HUES48 (cell line): ENCODE data around the gene PRRX2.

Experiments used
- H3K27ac ChIP-seq: one replicate; pipeline ENCODE4 v1.7.0; 2013; ENCODE audit warnings: low read depth, low read length, inconsistent platforms
- H3K27me3 ChIP-seq: 2 replicates; pipeline ENCODE4 v1.6.1; 2013; ENCODE audit warnings: mild to moderate bottlenecking, low read length; ENCODE audit not compliant: control insufficient read depth, insufficient read depth
- H3K36me3 ChIP-seq: 2 replicates; pipeline ENCODE4 v1.6.1; 2013; ENCODE audit warnings: low read length; ENCODE audit not compliant: control insufficient read depth, insufficient read depth
- H3K4me1 ChIP-seq: 2 replicates; pipeline ENCODE4 v1.6.1; 2013; ENCODE audit warnings: mild to moderate bottlenecking, low read length; ENCODE audit not compliant: control insufficient read depth, insufficient read depth
- H3K4me3 ChIP-seq: 2 replicates; pipeline ENCODE4 v1.5.1; 2013; ENCODE audit warnings: mild to moderate bottlenecking, low read depth, low read length
- H3K9ac ChIP-seq: 2 replicates; pipeline ENCODE4 v1.6.1; 2013; ENCODE audit warnings: mild to moderate bottlenecking, low read depth, low read length, moderate library complexity
- H3K9me3 ChIP-seq: 2 replicates; pipeline ENCODE4 v1.6.1; 2013; ENCODE audit warnings: low read length; ENCODE audit not compliant: control insufficient read depth, insufficient read depth

The PRRX2 gene

DNA sequence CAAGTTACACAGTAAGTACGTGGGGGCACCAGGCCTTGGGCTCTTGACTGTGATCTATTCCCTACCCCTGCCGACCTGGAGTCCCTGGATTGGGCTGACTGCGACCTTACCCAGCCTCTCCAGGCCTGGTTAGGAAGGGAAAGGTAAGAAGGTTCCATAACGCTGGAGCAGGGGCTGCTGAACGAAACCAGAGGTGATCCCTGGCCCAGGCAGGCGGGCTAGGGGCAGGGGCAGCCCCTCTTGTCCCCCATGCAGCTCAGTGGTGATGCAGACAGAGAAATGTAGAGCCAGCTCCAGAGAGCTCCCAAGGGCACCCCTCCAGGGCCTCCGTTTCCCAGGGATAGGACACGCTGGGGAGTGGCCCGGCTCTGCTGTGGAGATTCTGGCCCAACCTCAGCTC, 14.1 kb downstream of the PRRX2 start:
- Histone ChIP-seq H3K9ac (no peak overlapping the region), H3K36me3 (no peaks in the 10 kb centered on the region), H3K4me1 (peaks cover 3% of the 10 kb centered on the region; the same call in 1 of the 2 replicates), H3K9me3 (no peaks in the 10 kb centered on the region), H3K4me3 (no peak overlapping the region), H3K27me3 (no peaks in the 10 kb centered on the region), H3K27ac (no peak overlapping the region)

DNA sequence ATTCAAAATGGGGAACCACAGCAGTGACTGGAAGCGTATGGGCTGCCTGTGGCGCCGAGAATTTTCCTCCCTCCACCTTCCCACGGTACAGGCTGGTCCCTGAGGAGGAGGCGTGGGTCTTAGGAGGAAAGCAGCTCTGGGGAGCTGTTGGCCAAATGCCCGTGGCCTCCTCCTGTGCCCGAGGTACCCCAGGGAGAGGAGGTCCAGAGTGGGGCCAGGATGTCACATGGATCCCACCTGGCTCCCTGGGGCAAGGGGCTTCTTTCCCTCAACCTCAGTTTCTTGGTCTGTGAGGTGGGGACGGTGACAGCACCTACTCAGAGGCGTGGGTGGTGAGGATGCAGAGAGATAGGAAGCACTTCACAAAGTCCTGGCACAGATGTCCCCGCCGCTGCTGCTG, 16.5 kb downstream of the PRRX2 start:
- H3K9me3 ChIP-seq, result no peaks in the 10 kb centered on the region
- no peak overlapping the region for H3K9ac ChIP-seq
- no peaks in the 10 kb centered on the region for H3K27me3 ChIP-seq
- no peak overlapping the region for H3K27ac ChIP-seq
- peaks cover 3% of the 10 kb centered on the region; the same call in 1 of the 2 replicates for H3K4me1 ChIP-seq
- no peaks in the 10 kb centered on the region for H3K36me3 ChIP-seq
- H3K4me3 ChIP-seq, result no peak overlapping the region

DNA sequence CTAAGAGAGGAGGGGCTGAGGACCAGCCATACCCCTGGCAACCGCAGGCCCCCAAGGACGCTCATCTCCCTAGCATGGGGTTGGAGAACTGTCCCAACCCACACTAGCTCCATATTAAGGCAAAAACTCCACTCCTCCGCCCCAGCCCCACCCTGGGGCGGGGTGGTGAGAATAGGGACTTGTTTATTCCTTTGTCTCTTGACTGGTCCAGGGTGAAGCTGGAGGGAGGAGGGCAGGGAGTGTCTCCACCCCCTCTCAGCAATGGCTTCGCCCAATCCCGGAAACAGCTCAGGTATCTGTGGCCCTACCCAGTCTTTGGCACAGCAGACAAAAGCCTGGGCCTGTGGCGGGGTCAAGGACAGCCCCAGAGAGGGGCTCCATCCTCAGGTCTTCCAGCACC, 16.9 kb downstream of the PRRX2 start:
- Histone ChIP-seq H3K9ac (no peak overlapping the region), H3K27me3 (no peaks in the 10 kb centered on the region), H3K27ac (no peak overlapping the region), H3K9me3 (no peaks in the 10 kb centered on the region), H3K4me3 (no peak overlapping the region), H3K4me1 (peaks cover under 1% of the 10 kb centered on the region; the same call in 1 of the 2 replicates), H3K36me3 (no peaks in the 10 kb centered on the region)

DNA sequence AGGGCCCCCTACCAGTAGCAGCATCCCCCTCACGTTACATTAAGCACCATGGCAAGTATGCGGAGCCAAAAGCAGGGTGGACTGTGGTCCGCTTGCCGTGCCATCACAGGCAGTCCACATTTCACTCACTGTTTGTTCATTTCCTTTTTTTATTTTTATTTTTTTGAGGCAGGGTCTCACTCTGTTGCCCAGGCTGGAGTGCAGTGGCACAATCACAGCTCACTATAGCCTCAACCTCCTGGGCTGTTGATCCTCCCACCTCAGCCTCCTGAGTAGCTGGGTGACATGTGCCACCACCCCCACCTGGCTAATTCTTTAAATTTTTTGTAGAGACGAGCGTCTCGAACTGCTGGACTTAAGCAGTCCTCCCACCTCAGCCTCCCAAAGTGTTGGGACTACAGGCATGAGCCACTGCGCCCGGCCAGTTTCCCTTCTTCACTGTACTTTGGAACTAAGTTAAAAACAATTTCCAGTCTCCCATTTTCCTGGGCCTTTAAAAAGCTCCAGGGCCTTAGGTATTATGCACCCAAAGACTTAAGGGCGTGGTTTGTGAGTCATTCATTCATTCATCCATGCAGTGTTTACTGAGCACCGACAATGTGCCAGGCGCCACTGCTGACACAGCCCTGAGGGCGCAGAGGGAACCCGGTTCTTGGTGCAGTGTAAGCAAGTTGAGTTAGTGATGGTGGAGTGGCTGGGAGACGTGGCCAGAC, 19.9 kb downstream of the PRRX2 start:
- Histone ChIP-seq H3K4me3 (no peak overlapping the region), H3K9ac (no peak overlapping the region), H3K27me3 (no peaks in the 10 kb centered on the region), H3K27ac (no peak overlapping the region), H3K36me3 (no peaks in the 10 kb centered on the region), H3K4me1 (no peaks in the 10 kb centered on the region; the same call in 1 of the 2 replicates), H3K9me3 (no peaks in the 10 kb centered on the region)

DNA sequence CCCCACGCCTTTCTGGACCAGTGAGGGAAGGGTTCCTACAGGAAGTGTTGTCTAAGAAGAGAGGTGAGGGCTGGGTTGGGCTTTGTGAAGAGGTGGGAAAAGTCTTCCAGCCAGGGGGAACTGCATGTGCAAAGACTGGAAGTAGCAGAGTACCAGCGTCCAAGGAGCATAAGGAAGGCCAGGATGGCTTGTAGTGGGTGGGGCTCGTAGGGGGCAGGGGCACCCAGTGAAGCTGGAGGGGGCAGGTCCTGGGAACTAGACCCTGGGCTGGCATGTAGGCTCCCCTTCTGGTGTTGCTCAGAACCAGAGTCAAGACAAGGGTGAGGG, 20.4 kb downstream of the PRRX2 start:
- Histone ChIP-seq H3K9me3 (no peaks in the 10 kb centered on the region), H3K4me3 (no peak overlapping the region), H3K27me3 (no peaks in the 10 kb centered on the region), H3K36me3 (no peaks in the 10 kb centered on the region), H3K4me1 (no peaks in the 10 kb centered on the region; the same call in 1 of the 2 replicates), H3K27ac (no peak overlapping the region), H3K9ac (no peak overlapping the region)

DNA sequence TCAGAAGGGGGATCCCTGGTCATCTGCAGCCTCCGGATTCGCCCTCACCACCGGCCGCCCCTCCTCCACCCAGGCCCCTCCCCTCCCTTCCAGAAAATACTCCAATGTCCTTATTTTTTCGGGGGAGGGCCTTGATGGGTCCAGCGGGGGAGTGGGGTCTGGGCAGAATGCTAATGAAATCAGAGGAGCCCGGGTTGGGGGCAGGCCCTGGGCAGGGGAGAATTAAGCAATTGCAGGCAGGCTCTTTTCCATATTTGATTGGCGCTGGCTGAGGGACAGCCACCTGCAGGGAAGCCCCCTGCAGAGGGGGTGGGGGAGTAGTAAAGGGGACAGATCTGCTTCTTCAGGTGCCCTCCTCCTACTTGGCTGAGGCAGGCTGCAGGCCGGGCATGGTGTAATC, 21.3 kb downstream of the PRRX2 start:
- H3K27ac ChIP-seq, result no peak overlapping the region
- no peaks in the 10 kb centered on the region for H3K27me3 ChIP-seq
- H3K4me3 ChIP-seq, result no peak overlapping the region
- no peaks in the 10 kb centered on the region for H3K36me3 ChIP-seq
- H3K9me3 ChIP-seq, result no peaks in the 10 kb centered on the region
- H3K9ac ChIP-seq, result no peak overlapping the region
- no peaks in the 10 kb centered on the region; the same call in 1 of the 2 replicates for H3K4me1 ChIP-seq

DNA sequence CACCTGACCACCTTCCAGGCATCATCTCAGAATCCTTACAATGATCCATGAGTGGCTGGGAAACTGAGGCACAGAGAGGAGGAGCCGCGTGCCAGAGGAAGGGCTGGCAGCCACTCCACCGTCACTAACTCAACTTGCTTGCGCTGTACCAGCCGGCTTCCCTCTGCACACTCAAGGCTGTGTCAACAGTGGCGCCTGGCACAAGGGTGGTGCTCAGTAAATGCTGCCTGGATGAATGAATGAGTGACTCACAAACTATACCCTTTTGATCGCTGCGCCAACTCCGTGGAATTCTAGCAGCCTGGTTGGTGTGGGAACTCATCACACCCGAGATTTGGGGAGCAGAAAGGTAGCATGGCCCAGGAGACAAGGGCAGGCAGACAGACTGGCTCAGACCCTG, 21.9 kb downstream of the PRRX2 start:
- H3K4me1 ChIP-seq, result no peaks in the 10 kb centered on the region; the same call in 1 of the 2 replicates
- no peaks in the 10 kb centered on the region for H3K36me3 ChIP-seq
- no peaks in the 10 kb centered on the region for H3K9me3 ChIP-seq
- no peaks in the 10 kb centered on the region for H3K27me3 ChIP-seq
- no peak overlapping the region for H3K9ac ChIP-seq
- H3K4me3 ChIP-seq, result no peak overlapping the region
- no peak overlapping the region for H3K27ac ChIP-seq

DNA sequence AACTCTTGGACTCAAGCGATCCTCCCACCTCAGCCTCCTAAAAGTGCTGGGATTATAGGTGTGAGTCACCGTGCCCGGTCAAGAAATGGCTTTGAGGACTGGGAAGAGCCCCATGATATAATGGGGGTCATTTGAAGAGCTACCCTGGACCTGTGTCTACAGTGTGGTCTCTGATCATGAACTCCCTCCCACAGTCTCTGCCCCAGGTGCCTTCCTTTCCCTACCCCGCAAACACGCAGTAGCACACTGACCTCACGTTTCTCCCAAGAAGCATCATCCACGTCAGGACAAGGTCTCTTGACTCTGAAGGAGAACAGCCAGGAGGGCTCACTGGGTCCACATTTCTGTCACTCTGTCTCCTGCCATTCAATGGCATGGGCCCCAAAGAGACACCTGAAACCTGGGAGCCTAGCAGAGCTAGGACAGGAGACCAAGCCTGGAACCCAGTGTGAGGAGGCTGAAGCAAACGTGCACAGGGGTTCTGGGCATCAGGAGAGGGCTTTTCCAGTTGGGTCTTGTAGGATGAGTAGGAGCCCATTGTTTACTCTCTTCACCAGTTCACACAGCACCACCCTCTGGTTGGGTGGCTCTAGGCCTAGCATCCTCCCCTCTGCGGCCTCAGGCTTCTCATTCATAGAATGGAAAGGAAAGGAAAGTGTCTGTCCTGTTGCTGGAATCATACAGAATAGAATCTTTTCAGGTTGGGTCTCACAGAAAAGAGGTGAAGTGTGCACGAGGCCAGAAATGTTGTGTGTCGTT, 23.0 kb downstream of the PRRX2 start:
- Histone ChIP-seq H3K27ac (no peak overlapping the region), H3K4me3 (no peak overlapping the region), H3K4me1 (no peaks in the 10 kb centered on the region; the same call in 1 of the 2 replicates), H3K27me3 (no peaks in the 10 kb centered on the region), H3K36me3 (no peaks in the 10 kb centered on the region), H3K9me3 (no peaks in the 10 kb centered on the region), H3K9ac (no peak overlapping the region)

DNA sequence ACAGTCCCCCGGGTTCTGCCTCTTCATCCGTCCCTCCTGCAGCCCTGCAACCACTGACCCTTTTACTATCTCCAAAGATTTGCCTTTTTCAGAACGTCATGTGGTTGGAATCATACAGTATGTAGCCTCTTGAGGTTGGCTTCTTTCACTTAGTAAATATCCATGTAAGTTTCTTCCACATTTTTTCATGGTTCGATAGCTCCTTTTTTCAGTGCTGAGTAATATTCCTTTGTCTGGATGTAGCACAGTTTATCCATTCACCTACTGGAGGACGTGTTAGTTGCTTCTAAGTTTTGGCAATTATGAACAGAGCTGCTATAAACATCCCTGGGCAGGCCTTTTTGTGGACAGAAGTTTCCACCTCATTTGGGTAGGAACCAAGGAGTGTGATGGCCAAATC, 27.1 kb downstream of the PRRX2 start:
- H3K9me3 ChIP-seq, result no peaks in the 10 kb centered on the region
- H3K4me1 ChIP-seq, result no peaks in the 10 kb centered on the region

DNA sequence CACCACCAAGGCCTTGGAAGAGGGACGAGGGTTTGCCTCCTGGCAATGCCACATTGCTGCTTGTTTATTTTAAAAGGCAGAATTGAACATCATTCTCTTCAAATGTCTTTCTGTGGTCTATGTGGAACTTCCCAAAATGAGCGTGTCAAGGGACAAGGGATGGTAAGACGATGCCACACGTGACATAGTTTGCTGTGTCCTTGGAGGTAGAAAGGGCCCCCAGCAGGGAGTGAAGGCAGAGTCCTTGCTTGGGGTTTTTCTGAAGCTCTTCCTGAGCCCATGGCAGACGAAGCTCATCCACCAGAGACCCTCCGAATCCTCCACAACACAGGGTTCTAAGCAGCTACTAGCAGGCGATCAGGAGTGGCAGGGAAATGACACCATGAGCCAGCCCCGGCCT, 28.3 kb downstream of the PRRX2 start:
- Histone ChIP-seq H3K9me3 (no peaks in the 10 kb centered on the region), H3K36me3 (no peaks in the 10 kb centered on the region), H3K27me3 (peaks cover 5% of the 10 kb centered on the region; the same call in 1 of the 2 replicates), H3K27ac (no peak overlapping the region), H3K4me3 (no peak overlapping the region), H3K9ac (no peak overlapping the region), H3K4me1 (no peaks in the 10 kb centered on the region)

More for the DNA sequence above, 27.1 kb downstream of the PRRX2 start:
- no peak overlapping the region for H3K9ac ChIP-seq
- H3K4me3 ChIP-seq, result no peak overlapping the region
- H3K27ac ChIP-seq, result no peak overlapping the region
- no peaks in the 10 kb centered on the region for H3K36me3 ChIP-seq
- peaks cover 5% of the 10 kb centered on the region; the same call in 1 of the 2 replicates for H3K27me3 ChIP-seq

DNA sequence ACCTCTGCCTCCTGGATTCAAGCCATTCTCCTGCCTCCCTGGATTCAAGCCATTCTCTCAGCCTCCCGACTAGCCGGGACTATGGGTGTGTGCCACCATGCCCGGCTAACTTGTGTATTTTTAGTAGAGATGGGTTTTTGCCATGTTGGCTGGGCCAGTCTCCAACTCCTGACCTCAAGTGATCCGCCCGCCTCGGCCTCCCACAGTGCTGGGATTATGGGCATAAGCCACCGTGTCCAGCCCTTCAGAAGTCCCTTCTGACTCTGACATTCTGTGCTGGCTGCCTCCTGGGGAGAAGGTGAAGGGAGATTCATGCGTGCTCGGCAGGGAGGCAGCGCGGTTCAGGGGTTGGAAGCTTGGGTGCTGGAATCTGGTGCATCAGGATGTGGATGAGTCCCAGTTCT, 28.8 kb downstream of the PRRX2 start:
- Histone ChIP-seq H3K9me3 (no peaks in the 10 kb centered on the region), H3K9ac (no peak overlapping the region), H3K27me3 (peaks cover 5% of the 10 kb centered on the region; the same call in 1 of the 2 replicates), H3K36me3 (no peaks in the 10 kb centered on the region), H3K27ac (no peak overlapping the region), H3K4me3 (no peak overlapping the region), H3K4me1 (no peaks in the 10 kb centered on the region)
